Measurements from ENCODE around the gene KIAA1958.
"Not testable (repeated sequence)": the region's sequence is repeated elsewhere in the genome, so short reads cannot be mapped to it uniquely, and the experiment has no call there.

KIAA1958 gene

DNA sequence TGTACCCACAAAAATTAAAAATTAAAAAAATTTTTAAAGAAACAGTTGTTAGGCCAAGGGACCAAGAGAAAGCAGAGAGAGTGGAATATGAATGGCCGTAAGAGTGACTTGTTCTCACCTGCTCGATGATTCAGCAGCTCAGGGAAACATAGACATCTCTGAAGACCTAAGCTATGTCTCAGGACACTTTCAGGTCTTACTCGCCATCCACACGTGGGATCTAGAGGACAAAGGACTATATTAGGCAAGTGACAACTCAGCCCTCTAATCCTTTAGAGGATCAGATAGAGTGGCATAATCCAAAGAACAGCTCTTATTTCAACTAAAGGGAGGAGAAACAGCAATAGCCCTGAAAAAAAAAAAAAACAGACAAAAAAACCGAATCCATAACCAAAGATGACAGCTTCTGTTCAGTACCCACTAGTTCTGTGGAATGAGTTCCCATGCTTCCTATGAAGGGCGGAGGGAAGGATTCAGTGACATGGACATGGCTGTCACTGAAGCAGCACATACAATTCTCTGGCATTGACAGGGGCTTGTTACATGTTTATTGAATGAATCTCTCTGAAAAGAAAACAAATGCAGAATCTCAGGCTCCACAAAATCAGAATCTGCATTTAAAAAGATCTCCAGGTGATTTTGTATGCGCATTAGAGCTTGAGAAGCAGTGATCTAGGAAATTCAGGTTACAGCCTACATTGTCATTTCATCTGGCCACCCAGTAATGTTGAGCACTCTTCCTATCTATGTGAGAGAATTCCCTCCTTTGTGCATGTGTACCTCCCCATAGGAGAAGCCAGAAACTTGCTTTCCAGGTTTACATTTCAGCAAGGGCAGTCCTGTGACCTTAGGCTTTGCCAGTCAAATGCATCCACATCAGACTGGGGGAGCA lies 96.0 kb downstream of the KIAA1958 start:
- no peak overlapping the region for H3K27ac ChIP-seq
- CTCF ChIA-PET = no interaction called here
- TF ChIP-seq, protein P1, sequence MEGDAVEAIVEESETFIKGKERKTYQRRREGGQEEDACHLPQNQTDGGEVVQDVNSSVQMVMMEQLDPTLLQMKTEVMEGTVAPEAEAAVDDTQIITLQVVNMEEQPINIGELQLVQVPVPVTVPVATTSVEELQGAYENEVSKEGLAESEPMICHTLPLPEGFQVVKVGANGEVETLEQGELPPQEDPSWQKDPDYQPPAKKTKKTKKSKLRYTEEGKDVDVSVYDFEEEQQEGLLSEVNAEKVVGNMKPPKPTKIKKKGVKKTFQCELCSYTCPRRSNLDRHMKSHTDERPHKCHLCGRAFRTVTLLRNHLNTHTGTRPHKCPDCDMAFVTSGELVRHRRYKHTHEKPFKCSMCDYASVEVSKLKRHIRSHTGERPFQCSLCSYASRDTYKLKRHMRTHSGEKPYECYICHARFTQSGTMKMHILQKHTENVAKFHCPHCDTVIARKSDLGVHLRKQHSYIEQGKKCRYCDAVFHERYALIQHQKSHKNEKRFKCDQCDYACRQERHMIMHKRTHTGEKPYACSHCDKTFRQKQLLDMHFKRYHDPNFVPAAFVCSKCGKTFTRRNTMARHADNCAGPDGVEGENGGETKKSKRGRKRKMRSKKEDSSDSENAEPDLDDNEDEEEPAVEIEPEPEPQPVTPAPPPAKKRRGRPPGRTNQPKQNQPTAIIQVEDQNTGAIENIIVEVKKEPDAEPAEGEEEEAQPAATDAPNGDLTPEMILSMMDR (conservative IDR thresholded peaks at IDR 0.05; ENCODE audit: low read depth) = no peak
- DNase-seq (ENCODE audit: low spot score) = no peak
- POLR2A ChIA-PET (ENCODE audit: low non-redundant PET) = interaction anchor here (0.6 kb wide), 1 partner anchor 96 kb away, joined by 3 read pairs; the partner anchor contains the start of gene KIAA1958

DNA sequence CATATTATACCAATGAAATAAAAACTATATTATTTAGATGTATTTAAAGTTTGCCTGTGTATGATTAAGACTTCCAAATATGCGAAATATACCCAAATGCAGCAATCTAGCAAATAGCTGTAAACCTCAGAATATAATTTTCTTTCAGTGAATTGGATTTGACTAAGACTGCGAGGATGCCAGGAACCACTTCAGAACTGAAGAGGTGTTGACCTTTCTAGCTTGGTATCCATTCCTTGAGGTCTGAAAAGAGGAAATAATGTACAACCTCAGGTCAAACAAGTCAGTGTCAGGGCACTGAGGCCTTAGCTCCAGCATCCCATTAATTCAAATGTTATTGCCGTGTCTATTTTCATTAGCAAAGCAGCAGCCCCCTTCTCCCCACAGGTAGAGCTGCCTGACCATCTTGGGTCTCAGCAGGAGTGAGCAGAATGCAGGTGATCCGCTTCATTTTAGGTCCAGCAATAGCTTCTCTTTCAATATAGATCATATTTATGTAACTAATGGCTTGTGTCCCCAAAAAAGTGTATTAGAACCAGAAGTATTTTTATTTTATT lies 100.0 kb downstream of the KIAA1958 start:
- H3K27ac ChIP-seq = no peak overlapping the region
- TF ChIP-seq, protein P1 (conservative IDR thresholded peaks at IDR 0.05; ENCODE audit: low read depth) = no peak
- ChIA-PET CTCF (interaction anchor here (0.6 kb wide), 2 partner anchors 17 to 26 kb away, joined by 3 to 6 read pairs; no protein-coding TSS in a partner anchor), POLR2A (ENCODE audit: low non-redundant PET) (no interaction called here)
- DNase-seq (ENCODE audit: low spot score) = no peak

DNA sequence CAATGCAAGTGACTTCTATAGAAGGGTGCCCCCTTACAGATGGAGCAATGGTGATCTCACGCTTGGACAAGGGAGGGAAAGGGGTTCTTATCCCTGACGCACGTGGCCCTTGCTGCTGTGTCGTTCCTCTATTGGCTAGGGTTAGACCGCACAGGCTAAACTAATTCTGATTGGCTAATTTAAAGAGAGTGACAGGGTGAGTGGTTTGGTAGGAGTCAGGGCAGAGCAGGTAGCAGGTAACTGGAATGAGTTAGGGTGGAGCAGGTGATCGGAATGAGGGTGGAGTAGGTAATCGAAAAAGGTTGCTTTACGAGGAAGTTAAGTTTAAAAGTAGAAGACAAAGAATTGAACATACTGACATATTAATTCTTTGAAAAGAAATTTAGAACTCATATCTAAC lies 105.2 kb downstream of the KIAA1958 start:
- H3K27ac ChIP-seq; POLR2A ChIA-PET (ENCODE audit: low non-redundant PET); DNase-seq (ENCODE audit: low spot score): not testable (repeated sequence)
- CTCF ChIA-PET = interaction anchor here (0.7 kb wide), 1 partner anchor 888 kb away, joined by 3 read pairs; no protein-coding TSS in a partner anchor

DNA sequence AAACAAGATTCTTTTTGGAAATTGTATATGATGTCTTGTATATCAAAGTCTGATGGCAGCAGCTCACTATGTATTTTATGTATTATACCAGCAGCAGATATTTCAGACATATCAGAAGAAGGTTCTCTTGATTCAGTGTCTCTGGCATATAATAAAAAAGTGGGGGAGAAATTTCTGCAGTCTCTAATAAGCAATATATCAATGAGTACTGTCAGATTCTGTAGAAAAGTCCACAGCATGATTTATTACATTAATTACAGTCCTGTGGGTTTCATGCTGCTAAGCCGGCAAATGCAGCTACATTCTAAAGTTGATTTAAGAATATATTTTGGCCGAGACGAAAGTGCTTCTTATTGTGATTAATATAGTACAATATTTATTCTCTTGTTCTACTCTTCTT lies 113.1 kb downstream of the KIAA1958 start:
- ChIA-PET CTCF (no interaction called here), POLR2A (ENCODE audit: low non-redundant PET) (no interaction called here)
- H3K27ac ChIP-seq = no peak overlapping the region
- TF ChIP-seq, protein P1 (conservative IDR thresholded peaks at IDR 0.05; ENCODE audit: low read depth) = no peak
- DNase-seq (ENCODE audit: low spot score) = no peak

DNA sequence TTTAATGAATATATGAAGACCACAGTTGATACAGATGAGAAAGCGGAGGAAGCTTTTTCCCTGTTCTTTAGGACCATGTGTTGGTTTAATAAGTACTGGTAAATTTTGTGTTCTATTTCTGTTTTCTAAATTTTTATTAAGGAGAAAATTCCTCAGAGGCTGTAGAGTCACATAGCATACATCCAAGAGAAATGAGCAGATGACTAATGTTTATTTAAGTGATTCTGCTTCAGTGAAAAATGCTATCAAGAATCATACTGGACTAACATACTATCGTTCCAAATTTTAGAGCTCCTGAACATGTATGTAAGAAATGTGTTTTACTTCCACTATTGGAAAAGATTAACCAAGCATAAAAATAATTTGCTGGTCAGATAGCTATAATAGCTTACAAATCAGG lies 115.0 kb downstream of the KIAA1958 start:
- H3K27ac ChIP-seq = no peak overlapping the region
- ChIA-PET CTCF (no interaction called here), POLR2A (ENCODE audit: low non-redundant PET) (no interaction called here)
- TF ChIP-seq, protein P1 (conservative IDR thresholded peaks at IDR 0.05; ENCODE audit: low read depth) = no peak
- peak; percentile 24 for DNase-seq (ENCODE audit: low spot score)

DNA sequence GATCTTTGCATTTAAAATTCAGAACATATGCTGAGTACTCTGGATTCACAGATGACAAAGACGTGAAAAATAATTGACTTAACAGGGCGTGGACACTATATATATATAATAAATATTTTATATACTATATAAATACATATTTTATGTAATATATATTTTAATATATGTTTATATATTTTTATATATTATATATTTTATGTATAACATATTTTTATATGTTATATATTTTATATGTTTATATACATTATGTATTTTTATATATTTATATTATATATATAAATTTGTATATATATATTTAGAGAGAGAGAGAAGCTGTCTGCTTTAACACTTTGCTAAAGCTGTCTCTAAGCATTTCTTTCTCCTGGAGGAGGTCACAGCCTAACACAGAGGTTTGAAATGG lies 118.2 kb downstream of the KIAA1958 start:
- ChIA-PET CTCF (no interaction called here), POLR2A (ENCODE audit: low non-redundant PET) (interaction anchor here (0.5 kb wide), 1 partner anchor 127 kb away, joined by 4 read pairs; no protein-coding TSS in a partner anchor)
- no peak overlapping the region for H3K27ac ChIP-seq
- TF ChIP-seq, protein P1 (conservative IDR thresholded peaks at IDR 0.05; ENCODE audit: low read depth) = no peak
- DNase-seq (ENCODE audit: low spot score) = no peak

DNA sequence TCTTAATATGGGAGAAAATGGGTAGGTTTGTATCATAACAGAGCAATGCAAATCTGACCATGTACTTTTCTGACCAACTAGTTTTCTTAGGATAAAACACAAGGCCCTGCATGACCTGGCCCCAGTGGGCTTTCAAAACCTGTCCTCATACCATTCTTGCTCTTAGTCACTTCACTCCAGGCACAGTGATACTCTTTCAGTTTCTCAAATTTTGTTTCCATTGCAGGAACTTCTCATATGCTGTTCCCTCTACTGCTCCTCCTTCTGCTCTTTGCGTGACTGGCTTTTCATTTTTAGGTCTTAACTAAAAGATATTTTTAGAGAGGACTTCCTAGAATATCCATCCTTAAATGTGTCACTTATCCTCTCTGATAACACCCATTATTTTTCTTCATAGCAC lies 118.9 kb downstream of the KIAA1958 start:
- H3K27ac ChIP-seq = no peak overlapping the region
- CTCF ChIA-PET = no interaction called here
- POLR2A ChIA-PET (ENCODE audit: low non-redundant PET) = no interaction called here
- TF ChIP-seq, protein P1 (conservative IDR thresholded peaks at IDR 0.05; ENCODE audit: low read depth) = no peak
- no peak for DNase-seq (ENCODE audit: low spot score)
